HG03095 (cell line): ENCODE data around the gene ACBD6.

Source experiments
- ATAC-seq: cut with Tn5 transposase; IDR thresholded peaks from one replicate; pipeline ENCODE4 v1.9.1; 2021; ENCODE audit warnings: moderate library complexity; ENCODE audit not compliant: unreplicated experiment

Gene ACBD6

DNA sequence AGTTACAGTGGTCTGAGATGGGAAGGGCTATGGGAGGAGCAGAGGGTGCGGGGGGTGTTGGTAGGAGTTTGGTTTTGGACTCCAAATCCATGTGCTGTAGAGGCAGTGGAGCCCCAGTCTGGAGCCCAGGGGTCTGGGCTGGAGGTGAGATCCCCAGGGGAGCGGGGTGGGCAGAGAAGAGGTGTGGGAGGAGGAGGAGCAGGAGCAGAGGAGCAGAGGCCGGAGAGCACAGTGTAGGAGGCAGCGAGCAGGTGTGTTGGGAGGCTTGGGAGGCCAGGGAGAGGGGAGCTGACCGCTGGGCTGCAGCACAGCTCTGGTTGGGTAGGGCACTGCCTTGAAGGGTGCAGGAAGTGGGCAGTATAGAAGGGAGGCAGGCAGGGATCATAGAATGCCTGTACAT is 243.4 kb downstream of the ACBD6 start:
- ATAC-seq: no peak

DNA sequence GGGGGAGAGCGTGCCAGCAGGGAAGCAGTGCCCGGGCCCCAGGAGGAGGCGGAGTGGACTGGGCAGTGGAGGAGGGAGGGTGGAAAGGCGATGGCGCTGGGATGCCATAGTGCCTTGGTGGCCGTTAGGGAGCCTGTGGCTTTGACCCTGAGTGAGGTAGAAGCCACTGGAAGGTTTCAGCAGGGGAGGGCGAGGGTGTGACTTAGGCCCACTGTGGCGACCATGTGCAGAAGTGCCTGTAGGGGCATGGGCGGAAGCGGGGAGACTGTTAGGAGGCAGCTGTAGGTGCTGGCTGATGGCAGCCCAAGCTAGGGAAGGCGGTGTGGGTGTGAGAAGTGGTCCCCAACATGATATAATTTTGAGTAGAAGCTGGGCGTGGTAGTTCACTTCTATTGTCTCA is 244.1 kb downstream of the ACBD6 start:
- no peak for ATAC-seq

DNA sequence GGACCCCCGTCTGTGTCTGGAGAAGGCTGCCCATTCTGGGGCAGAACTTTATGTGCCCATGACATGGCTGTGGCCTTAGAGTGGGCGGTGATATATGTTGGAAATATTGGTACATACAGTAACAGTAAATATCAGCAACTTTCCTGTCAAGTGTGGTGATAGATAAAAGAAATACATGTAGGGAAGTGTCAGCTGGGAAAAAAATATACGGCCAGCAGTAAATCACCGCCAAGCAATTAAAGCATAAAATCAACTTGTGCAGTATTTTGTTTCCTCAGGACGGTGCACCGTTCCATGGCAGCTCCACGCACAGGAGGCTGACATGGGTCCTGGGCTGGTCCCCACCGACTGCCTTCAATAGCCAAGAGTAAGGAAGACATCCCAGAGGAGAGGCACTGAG is 244.9 kb downstream of the ACBD6 start:
- ATAC-seq: no peak

DNA sequence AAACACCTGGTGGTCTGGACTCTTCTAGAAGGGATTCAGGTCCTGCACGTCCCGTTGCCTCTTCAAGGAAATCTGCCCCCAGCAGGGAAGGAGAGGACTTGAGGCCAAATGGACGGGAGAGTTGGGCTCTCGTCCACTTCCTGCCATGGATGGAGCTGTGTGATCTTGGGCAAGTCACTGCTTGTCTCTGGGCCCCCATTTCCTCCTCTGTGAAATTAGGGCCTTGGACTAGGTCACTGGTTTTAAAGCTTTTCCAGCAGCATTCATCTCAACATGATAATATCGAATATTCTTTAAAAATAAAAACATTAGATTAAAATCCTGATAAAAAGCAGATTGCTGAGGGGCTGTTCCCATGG is 245.4 kb downstream of the ACBD6 start:
- ATAC-seq: no peak

DNA sequence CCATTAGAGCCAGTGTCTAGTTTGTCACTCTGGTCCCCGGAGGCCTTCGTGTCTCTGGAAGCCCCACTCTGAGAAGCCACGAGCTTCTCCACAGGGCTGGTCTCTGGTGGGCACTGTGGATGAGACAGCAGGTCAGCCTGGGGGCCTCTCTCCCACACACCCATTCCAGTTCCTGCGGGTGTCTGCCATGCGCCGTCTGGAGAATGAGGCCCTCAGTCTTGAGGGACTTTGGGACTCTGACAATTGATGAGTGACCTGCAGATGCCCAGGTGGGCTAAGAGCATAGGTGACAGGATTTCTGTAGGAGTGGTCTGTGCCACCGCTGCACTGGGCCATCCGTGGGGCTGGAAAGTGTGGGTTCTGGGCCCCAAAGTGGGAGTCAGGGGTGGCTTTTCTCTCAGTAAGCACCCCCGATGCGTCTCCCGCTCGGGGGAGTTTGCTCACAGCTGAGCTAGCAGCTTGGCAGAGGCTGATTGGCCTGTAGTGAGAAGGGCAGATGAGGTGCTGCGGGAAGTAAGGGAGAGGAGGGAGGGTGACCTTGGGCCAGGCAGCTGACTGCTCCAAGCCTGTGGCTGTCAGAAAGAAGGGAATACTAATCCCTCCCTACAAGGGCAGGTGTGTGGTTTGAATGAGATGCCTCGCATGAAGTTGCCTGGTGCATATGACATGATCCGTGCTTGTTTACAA is 245.9 kb downstream of the ACBD6 start:
- no peak for ATAC-seq

DNA sequence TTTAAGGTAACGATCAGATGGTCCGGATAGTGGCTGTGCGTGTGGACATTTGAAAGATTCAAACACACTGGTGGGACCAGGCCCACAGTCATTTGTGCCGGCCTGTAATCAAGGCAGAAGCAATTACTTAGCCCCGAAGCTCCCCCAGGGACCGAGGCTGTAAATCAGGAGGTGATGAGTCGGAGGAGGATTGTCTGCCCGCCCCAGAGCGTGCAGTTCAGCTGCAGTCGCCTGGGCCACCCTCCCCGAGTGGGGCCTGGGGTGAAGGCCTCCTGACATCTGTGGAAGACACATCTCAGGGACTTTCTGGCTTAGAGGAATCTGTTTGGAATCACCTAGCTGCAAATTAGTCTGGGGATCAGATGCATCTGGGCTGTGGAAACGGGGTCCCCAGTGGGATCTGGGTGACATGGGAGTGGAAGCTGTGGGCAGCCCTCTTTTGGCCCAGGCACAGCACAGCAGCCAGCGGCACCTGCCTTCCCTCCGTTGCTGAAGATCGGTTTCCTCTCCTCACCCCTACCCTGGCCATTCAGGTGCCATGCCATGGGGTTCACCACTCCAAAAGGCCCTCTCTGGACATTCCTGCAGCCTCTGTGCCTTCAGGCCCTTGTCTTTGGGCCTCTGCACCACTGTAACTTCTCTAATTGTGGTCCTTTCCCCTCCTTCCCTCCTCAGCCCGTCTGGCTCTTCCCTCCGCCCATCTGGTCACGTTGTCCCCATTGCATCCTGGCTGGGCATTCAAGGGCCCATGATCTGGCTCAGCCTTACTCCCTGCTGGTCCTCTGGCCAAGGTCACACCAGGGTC is 246.6 kb downstream of the ACBD6 start:
- ATAC-seq: no peak

DNA sequence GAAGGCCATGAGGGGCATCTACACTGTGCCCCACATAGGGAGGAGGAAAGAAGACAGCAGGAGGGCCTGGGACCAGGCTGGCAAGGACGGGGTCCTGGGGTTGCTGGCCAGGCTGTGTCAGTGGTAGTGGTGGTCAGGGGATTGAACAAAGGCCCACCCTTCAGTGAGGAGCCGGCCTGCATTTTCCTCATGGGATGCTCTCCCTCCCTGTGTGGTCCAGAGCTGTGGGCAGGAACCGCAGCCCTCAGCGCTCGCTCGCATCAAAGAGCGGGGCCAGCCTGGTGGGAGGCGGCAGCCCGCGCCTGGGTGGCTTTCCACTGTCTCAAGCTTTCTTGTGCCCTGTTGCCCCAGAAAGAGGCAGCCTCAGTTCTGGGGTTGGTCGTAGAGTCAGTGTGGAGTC is 247.5 kb downstream of the ACBD6 start:
- ATAC-seq: no peak

DNA sequence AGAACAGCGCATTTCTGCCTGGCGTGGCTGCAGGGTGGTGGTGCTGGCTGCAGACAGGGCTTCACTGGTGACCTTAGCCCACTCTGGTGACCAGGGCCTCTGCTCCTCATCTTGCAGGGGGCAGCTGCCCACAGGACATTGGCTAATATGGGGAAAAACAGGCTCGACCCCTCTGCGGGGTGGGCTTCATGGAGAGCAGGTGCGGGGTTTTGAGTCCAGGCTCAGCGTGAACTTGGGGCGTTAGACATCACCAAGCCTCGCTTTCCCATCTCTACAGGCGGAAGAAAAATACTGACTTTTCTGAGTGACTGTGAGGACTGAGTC is 247.9 kb downstream of the ACBD6 start:
- no peak for ATAC-seq

DNA sequence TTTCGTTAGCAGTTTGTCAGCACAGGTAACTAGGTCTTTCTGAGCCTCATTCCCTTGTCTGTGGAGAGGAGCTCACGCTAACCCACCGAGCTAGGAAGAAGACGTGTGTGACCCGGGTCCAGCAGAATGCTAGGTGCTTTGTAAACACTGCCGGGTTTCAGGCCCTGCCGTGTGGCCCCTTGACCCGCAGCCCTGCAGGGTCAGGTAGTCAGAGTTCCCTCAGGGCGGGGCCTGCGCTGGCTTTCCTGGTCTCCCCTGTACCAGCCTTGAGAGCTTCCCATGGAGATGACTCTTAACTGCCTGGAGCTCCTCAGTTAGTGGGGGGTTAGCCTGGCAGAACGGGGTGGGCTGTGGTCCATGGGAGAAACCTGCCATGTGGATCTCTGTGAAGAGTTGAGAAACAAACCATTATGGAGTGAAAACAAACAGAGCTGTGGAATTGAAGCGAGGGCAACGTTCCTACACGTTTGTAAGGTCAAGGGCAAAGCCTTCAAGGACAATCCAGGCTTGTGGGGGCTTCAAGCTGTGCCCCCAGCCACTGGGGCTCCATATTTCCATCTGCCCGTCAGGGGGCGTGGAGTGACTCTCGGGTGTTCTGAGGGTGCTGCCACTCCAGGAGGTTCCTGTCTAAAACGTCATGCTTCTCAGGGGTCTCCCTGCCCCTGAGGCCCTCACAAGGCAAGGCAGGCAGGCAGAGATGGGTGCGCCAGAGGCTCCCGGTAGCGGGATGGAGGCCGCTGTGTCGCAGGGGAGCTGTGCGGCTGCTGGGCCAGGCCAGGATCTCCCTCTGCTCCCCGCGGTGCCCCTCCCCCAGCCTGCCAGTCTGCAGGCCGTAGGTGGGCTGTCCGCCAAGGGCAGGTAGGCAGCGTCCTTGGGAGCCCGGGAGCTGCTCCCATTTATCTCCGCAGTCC is 248.5 kb downstream of the ACBD6 start:
- ATAC-seq: no peak

DNA sequence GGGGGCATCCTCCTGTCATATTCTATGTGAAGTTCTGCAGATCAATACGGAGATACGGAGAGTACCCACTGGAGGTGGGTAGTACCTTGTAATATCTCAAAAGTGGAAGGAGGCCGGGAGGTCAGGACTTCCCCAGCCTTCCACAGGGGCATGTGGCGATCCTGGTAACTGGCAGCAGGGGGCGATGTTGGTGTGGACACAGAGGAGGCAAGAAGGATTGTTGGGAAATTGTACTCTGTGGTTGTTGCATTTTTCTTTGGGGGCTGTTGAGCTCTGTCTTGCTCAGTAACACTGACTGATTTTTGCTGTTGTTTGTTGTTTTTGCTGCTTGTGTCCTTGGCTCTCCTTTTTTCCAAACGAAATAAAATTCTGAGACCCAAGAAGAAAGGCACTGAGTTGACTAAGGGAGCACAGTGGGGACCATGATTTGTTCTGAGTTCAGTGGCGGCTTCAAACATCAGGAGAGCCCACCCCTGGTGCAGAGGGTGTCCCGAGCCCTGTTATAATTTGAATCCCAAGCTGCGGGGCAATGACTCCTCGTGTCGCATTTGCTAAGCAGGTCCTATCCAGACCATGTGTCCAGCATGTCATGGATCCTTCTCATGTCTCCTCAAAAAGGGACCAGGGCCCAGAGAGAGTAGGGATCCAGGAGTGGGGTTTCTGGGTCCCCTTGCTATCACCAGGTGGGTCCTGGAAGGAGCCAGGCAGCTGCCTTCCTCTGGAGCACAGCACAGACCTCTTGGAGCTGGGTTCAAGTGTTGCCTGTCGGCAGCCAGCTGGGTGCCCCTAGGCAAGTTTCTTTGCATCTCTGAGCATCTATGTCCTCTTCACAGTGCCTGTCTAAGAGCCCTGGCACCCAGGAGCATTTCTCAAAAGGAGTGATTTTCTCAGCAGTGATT is 249.5 kb downstream of the ACBD6 start:
- peak; percentile 64 for ATAC-seq

DNA sequence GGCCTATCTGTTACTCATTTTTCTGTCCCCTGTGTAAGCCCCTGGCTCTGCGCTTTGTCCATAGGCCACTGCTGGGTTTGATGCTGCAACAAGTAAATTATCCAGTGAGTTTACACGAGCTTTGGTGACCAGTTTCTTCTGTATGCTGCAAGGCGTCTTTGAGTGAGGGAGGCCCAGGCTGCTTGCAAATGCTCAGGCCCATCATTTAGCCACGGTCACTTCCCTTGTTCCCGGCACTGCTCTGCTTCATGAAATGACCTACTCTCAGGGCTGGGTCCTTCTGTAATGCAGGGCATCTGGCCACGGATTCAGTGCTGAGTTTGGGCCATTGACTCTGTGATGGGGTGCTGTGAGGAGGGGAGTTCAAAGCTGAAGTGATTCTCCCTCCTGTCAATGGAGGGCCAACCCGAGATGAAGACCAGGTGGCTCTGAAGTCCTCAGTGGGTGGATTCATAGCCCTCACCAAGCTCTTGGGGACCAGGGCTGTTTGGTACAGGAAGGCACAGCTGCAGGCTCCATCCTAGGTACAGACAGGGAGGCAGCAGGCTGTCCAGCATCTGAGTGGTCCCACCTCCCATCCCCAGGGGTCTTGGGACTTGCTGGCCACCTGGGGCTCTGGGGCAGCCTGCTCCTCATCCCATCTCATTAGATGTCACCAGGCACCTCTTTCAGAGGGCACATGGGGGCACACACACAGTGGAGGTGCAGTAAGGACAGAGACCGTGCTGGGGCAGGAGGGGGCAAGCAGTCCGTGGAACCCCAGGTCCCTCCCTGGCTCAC is 250.7 kb downstream of the ACBD6 start:
- no peak for ATAC-seq

DNA sequence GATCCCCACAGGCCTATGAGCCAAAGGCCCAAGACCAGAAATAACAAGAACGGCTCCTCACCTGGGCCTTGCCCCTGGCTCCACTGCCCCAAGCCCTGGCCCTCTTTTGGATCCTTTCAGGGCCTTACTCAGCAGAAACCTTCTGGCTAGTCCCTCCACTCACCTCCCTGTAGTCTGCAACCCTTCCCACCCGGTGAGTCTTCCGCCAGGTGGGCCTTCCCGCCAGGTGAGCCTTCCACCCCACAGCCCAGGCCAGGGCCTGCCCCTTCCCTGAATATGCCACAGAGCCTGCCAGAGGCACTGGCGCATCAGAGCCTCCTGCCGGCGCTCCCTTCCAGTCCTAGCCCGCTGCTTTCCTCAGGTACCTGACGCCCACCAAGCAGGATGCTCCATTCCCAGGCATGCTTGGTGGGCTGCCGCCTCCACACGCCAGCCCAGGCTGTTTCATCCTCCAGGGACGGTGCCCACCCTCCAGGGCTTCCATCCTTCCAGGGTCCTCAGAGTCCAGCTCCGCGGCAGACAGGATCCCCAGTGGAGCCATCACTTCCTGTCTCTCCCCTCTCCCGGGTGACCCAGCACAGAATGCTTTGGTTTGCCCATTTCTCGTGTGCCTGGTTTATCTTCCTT is 251.4 kb downstream of the ACBD6 start:
- no peak for ATAC-seq

DNA sequence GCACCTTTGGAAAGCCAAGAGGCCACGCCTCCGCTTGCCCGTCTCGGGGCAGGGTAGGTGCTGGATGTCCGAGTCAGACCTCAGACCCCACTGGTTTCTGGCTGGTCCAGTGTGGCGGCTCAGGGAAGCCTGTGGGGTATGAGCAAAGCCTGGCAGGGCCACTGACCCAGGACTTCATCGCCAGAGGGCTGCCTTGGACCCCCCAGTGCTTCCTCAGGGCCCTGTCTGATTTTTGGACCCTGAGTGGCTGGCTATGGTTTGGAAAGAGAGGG is 251.9 kb downstream of the ACBD6 start:
- ATAC-seq: no peak

DNA sequence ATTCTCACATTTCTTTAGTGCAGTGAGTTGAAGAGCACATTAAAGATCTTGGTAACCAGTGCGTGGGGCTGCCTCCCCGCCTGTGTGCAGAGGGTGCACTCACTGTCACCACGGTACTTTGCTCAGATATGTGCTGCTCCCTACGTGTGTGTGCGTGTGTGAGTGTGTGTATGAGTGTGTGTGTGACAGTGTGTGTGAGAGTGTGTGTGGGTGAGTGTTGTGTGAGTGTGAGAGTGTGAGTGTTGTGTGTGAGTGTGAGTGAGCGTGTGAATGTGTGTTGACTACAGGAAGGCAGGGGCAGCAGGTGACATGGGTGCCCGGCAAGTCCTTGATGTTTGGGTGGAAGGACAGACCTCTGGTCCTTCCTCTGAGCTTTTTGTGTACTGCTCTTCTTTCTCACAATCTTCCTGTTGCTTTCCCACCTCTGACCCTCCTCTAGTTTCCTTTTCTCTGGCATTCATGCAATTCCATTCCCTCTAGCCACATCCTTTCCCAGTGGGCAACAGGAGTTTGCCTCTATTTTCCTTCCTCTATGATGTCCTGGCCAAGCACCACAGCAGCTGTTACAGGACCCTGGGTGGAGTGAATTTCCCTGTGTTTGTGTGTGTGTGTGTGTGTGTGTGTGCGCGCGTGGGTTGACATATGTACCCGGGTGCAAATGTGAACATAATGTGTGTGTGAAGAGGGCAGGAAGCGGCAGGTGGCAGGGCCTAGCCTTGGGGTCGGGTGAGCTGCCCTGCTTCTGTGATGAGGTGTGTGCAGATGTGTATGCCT is 252.5 kb downstream of the ACBD6 start:
- no peak for ATAC-seq

DNA sequence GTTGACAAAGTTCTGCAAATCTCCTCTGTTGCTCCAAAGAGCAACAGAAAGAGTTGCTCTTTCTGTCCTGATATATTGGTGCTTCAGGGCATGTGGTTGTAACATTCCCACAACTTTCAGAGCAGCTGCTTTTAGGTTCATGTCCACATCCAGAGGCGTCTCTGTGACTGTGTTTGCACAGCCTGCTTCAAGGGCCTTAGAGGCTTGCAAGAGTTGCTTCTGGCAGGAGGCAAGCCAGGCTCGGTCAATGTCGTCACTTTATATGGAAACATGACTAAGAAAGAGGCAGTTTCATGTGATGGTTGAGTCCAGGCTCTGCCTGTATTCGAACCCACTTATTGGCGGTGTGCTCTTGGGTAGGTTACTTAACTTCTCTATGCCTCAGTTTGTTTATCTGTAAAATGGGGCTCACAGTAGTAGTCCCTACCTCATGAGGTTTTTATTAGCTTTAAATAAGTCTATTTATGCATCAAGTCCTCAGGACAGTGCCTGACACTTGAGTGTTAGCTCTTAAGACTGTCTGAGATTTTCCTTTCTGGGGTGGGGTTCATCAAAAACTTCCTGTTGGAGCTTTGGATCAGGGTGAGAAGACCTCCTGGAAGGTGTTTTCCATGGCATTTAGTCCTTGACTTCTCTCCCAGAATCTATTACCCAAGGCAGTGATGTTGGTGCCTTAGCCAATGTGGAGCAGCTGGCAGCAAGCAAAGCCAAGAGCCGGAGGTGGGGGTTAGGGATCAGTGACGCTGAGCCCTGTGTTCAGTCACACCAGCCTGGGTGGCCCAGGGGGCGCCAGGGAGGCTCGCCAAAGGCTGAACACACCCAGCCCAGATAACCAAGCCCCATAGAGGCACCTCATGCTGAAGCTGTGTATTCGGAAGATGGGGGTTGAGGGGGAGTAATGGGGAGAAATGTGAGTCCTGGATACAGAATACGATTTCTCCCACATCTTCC is 253.4 kb downstream of the ACBD6 start:
- no peak for ATAC-seq

DNA sequence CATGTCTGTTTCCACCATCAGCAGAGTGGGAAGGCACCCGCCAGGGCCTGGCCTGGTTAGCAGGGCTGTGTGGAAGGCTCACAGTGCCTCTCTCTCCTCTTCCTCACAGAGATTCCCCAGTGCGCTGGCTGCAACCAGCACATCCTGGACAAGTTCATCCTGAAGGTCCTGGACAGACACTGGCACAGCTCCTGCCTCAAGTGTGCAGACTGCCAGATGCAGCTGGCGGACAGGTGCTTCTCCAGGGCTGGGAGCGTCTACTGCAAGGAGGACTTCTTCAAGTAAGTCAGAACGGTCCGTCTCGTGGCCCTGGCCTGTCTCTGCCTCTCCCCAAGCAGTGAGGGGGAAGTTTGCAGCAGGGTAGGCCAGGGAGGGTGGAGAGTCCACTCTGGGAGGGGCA is 254.2 kb downstream of the ACBD6 start:
- no peak for ATAC-seq

DNA sequence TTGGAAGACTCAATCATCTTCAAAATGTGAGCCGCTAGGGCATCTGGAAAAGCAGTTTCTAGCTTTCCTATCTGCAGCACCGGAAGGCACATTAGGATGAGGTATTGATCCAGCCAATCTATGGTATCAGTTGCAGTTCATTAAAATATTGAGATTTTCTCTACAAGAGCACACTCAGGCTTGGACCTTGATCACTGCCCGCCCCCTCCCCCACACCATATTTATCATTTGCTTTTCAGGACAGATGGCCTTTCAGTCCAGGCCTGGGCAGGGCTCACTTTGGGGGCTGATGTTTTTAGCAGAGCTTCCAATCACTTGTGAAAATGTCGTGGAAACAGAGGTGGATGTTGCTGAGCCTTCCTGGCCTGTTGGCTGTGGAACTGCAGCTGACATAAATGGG is 254.8 kb downstream of the ACBD6 start:
- ATAC-seq: no peak

DNA sequence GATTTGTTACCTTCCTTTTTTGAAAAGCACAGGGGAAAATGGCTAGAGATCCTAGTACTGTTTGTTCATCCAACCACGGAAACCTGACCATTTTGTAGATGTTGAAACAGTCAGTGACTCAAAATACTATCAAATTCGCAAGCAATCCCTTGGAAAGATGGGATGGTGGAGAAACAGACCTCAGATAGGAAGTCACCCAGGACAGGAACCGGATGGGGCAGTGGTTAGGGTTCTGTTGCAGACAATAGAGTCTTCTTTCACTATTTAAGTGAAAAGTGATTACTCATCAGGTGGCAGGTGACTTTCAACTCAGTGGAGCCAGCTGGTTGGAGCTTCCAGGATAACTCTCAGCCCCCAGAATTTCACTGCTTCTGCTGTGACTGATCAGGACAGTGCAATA is 255.3 kb downstream of the ACBD6 start:
- ATAC-seq: no peak
